Activated T-helper 9 cell treated with anti-CD3 and anti-CD28 coated beads, Interleukin-2, amount 50 U/mL, for 16 hours (primary cell): ENCODE measurements around the gene ATXN7L2.

Source experiments
- DNase-seq: peaks from one replicate; pipeline ENCODE4 v3.0.0-alpha.2; 2020; ENCODE audit warnings: low read depth

Gene ATXN7L2

DNA sequence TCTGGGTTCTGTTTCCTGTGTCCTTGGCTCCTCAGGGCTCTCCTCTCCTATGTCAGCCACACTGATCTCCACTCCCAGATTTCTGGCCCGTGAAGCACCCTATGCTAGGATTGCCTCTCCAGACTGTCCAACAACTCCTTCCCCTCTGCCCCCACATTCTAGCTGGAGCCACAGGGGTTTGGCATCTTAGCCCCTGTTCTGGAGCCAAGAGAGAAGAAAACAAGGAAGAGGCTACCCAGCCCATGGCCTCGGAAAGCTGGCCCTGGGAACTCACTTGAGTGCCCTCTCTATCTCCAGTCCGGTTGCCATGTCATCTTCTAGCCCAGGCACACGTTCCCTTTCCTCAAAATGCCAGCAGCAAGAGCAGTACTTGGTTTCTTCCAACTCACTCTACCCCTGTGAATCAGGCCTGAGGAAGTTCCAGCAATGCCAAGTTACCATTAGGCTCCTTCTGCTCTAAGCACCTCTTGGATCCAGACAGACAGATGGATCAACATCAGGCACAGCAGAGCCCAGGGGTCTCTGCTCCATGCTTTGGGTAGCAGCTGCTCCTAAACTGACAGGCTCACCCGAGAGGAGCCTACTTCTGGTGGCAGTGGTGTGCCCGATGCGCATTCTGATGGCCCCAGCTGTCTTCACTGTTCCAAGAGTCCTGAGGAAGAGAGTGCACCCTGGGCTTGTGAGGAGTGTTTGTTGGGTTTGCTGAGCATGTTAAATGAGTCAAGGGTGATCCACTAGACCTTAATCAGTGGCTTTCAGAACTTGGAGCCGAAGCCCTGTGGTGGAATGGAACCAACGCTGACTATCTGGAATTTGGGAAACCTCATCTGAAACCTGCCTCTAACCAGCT lies 44.4 kb downstream of the ATXN7L2 start:
- no peak for DNase-seq

GRCh38 chr1:109528712-109529111 lies 45.0 kb downstream of the ATXN7L2 start:
- no peak for DNase-seq

- DNase-seq: no peak
These were observed 46.3 kb downstream of the ATXN7L2 start for GRCh38 chr1:109529881-109530456.

DNA sequence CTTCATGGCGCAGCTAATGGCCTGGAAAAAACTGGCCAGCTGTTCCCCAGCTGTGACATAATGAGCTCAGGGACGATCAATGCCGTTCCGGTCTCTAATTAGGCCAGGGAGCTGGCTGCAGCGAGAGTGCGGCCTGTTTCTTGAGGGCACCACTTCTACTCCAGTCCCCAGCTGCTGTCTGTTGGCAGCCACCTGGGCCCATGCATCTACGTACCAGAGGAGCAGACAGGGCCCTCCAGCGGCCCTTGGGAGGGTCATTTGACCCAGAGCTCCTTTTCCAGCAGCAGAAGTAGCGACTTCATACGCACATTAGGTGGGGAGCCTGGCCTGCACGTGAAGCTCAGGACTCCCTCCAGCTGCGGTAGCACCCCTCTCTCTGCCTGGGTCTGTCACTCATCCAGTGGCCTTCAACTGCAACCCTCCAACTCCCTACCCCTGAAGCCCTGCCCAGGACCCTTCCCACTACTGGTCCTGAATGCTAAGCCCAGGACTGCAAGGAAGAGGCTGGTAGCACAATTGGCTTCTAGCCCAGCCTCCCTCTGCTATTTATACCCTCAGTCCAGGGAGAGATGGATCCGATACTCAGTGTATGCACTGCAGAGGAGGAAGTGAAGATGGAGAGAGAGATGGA lies 46.9 kb downstream of the ATXN7L2 start:
- DNase-seq: no peak

DNA sequence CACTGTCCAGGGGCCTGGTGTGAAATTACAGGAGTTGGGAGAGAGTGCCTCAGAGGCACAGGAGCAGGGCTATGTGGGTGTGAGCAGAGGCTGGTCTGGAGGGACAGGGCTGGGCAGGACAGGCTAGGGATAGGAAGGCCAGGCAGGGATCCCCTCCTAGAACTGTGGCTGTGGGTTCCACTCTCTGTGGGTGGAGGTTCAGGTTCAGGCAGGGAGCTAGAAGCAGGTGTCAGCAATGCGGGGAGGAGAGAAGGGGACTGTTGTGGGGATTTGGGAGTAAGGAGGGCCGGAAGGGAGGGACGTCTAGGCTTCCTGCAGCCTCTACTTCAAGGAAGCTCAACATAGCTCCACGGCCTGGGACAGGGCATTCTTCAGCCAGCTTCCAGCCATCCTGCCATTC lies 47.7 kb downstream of the ATXN7L2 start:
- DNase-seq: no peak

DNA sequence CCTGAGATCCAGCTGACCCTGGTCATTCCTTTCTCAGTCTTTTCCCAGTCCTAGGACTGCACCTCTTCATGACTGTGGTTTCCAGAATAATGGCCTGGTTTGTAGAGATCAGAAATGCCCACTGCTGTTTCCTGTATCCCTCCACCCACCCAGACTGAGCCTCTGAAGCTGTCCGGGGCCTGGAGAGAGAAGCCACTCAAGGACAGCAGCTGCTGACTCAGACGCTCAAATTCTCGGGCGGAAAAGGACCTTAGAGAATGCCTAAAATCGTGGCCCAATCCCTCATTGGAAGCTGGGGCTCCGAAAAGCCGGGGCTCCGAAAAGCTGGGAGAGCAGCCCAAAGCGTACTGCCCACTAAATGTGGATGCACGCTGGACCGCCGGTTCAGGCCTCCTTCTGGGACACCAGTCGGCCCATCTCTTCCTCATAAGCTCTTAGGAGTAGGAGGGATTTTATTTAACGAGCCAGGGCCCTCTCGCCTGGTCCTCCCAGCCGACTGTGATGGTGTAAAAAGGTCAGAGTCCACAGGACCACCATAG lies 48.2 kb downstream of the ATXN7L2 start:
- no peak for DNase-seq

- peak; percentile 79 for DNase-seq
These were observed 48.8 kb downstream of the ATXN7L2 start for GRCh38 chr1:109532365-109533136.

DNA sequence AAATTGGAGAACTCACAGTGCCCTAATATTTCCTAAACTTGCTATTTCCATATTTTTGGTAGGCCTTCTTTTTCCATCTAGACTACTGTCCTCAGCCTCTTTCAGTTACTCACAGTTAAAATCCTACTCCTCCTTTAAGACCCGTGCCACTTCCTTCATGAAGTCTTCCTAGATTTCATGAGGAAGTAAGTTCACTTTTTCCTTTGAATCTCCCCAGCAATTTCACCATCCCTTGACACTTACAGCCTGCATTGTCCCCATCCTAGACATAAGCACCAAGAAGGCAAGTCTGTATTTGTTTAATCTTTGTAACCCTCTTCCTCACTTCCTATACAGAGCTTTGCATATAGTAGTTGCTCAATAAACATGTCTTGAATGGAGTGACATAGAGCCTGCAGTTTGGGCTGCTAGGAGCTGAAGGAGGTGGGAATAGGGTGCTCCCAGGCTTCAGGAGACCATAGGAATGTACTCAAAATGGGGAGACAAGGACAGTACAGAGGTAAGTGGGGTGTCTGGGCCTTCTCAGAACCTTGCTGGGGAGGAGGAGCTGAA lies 50.7 kb downstream of the ATXN7L2 start:
- DNase-seq: no peak

DNA sequence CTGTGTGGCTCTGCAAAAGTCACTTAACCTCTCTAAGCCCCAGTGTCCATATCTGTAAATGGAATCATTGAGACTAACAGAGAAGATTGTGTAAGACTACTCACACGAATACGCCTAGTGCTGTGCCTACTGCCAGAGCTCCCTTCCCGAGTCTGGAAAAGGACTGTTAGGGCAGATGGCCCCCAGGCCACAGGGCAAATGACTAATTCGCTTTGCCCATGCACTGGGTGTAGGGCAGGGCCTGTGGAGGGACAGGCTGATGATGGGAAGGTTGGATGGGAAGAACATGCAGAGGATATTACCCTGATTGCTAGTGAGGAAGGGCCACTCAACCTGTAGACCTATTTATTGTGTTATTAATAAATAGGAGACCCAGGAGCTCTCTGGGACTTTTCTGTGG lies 51.8 kb downstream of the ATXN7L2 start:
- no peak for DNase-seq

- no peak for DNase-seq
These were observed 52.3 kb downstream of the ATXN7L2 start for GRCh38 chr1:109535971-109536491.

DNA sequence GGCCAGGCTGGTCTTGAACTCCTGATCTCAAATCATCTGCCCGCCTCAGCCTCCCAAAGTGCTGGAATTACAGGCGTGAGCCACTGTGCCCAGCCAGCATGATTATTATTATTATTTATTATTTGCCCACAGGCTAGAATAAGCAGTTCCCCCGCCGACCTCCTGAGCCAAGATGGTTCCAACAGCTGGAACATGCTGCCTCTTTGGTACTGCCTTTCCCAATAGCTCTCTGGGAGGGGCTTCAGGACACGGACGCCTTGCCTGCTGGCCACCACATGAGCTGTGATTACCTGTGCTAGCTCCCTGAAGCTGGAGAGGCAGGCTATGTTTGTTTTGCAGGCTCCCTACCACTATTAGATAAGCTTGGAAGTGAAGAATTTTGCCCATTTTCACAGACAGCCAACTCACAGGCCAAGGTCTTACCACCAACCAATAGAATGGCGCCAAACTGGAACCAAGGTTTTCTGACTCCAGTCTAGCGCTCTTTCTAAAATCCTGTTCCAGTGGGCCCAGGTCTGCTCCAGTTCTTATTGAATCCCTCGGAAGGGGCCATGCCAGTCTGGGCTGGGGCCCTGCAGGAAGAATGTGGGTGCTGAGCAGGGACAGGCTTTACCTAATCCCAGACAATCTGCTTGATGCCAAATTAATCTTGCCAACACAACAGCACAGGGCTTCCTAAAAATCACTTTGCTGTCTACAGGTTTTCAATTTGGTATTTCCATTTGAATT lies 53.9 kb downstream of the ATXN7L2 start:
- no peak for DNase-seq

- DNase-seq: no peak
These were observed 55.3 kb downstream of the ATXN7L2 start for GRCh38 chr1:109538827-109539555.

DNA sequence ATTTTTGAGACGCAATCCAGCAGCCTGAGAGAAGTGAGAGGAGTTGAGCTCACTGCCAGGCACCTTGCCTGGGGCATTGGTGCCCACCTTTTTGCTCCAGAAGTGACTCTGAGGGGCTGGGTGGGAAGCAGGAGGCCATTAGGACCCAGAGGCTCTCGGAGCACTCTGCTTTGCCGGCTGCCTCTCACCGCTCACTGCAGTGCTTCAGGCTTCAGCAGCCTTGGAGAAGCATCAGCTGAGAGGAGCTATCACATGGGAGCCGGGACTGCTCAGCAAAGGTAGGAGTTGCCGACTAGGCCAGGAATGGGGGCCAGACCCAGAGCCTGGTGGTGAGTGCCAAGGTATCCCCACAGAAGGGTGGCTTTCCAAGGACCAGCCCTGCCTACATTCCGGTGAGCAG lies 56.0 kb downstream of the ATXN7L2 start, which contains the start of gene GPR61:
Gene GPR61 (plus strand): TSS at position 197 of the 400 bp plus-strand sequence. CDS start 3,151 bp downstream, outside the sequence.
- DNase-seq: no peak

GRCh38 chr1:109541102-109541501 lies 57.4 kb downstream of the ATXN7L2 start:
- no peak for DNase-seq
